Adrenal gland (tissue), 5 donors: ENCODE data around the gene RPL35.

Source experiments
- CTCF ChIP-seq, 6 experiments: fragments of 450-650 bp in 4 of 6; fragments of 200-600 bp in 2 of 6; sonication (generic) in 1 of 6; IDR thresholded peaks; 1 replicate in 5 of 6; 2 replicates in 1 of 6; pipeline versions ENCODE4 v1.5.1 to v1.8.0; 2016 to 2021; ENCODE audit warnings: antibody characterized with exemption in 6 of 6, mild to moderate bottlenecking in 2 of 6, moderate library complexity in 1 of 6
- POLR2A ChIP-seq, 2 donors: fragments of 450-650 bp; IDR thresholded peaks; one replicate each; pipeline ENCODE4 v1.6.1; 2017; ENCODE audit warnings: antibody characterized with exemption in 2 of 2, mild to moderate bottlenecking in 2 of 2, moderate library complexity in 1 of 2
- donor health status: DM: no; HTN: no; CAD: no.

- TF ChIP-seq POLR2A (IDR thresholded peaks at IDR 0.05) (no peak), CTCF (IDR thresholded peaks at IDR 0.05) (no peak)
Measured at GRCh38 chr9:124849801-124850200, 12.0 kb downstream of the RPL35 start.
